Gastroesophageal sphincter (tissue), 4 donors: ENCODE data around the gene DAP. TPM values are rescaled to one million over a fixed set of nuclear protein-coding genes. Genes with fewer than 3 reads are reported as not detected.

Source experiments
- ATAC-seq: fragments of 150-250 bp; one replicate; pipeline ENCODE4 v1.9.1; 2016; ENCODE audit warnings: mild to moderate bottlenecking, moderate library complexity
- H3K27ac ChIP-seq, 4 donors: fragments of 200-600 bp; sonication (generic) in 3 of 4; 1 replicate in 3 of 4; 2 replicates in 1 of 4; pipeline ENCODE4 v1.5.1; 2016 to 2019
- H3K27me3 ChIP-seq: fragments of 200-600 bp; sonication (generic); one replicate; pipeline ENCODE4 v1.5.1; 2019
- H3K36me3 ChIP-seq, 2 donors: fragments of 200-600 bp; sonication (generic); one replicate each; pipeline ENCODE4 v1.5.1; 2019; ENCODE audit warnings: control low read depth in 1 of 2
- H3K4me1 ChIP-seq, 3 donors: fragments of 200-600 bp; sonication (generic); 1 replicate in 2 of 3; 2 replicates in 1 of 3; pipeline ENCODE4 v1.5.1; 2016 to 2019; ENCODE audit warnings: control low read depth in 2 of 3
- H3K4me3 ChIP-seq, 2 donors: fragments of 200-600 bp; sonication (generic); one replicate each; pipeline ENCODE4 v1.5.1; 2019; ENCODE audit warnings: mild to moderate bottlenecking in 1 of 2, moderate library complexity in 1 of 2
- H3K9me3 ChIP-seq, 3 donors: fragments of 200-600 bp; sonication (generic); one replicate each; pipeline ENCODE4 v1.5.1; 2017 to 2019; ENCODE audit warnings: control low read depth in 2 of 3
- CTCF ChIP-seq, 4 experiments: fragments of 200-600 bp in 2 of 4; fragments of 450-650 bp in 2 of 4; sonication (generic) in 1 of 4; IDR thresholded peaks; one replicate each; pipeline ENCODE4 v1.5.1; 2017 to 2019; ENCODE audit warnings: antibody characterized with exemption in 4 of 4, mild to moderate bottlenecking in 2 of 4, moderate library complexity in 2 of 4
- EP300 ChIP-seq: sonication (generic); formaldehyde crosslinking; IDR thresholded peaks from one replicate; pipeline ENCODE4 v1.6.1; 2017; ENCODE audit warnings: antibody characterized with exemption, mild to moderate bottlenecking
- POLR2A ChIP-seq, 2 donors: fragments of 450-650 bp; IDR thresholded peaks; one replicate each; pipeline ENCODE4 v1.6.1; 2017; ENCODE audit warnings: antibody characterized with exemption in 2 of 2, mild to moderate bottlenecking in 2 of 2, moderate library complexity in 1 of 2
- POLR2AphosphoS5 ChIP-seq: sonication (generic); formaldehyde crosslinking; IDR thresholded peaks from one replicate; pipeline ENCODE4 v1.6.1; 2017; ENCODE audit warnings: antibody characterized with exemption
- WGBS, 2 donors: methylation state at CpG; one replicate each; pipeline ENCODE4 v1.1.5; 2018; ENCODE audit warnings: low coverage in 1 of 2; 5-methylcytosine and 5-hydroxymethylcytosine counted together
- total RNA-seq, 4 donors: library from RNA; depleted of rRNA; stranded (reverse); fragments of >200 nt; gene quantifications; one replicate each; pipeline ENCODE4 v1.1.0, GENCODE V29; 2016

Gene DAP
- total RNA-seq, 4 donors from 2014 or later = 21.8 to 41.9 (median 36.0) TPM

GRCh38 chr5:10761933-10762775 lies 1.1 kb upstream of the DAP start:
- 71 to 81% methylated on average over 13 to 14 of the region's 17 CpGs for WGBS, 2 donors
- Histone ChIP-seq H3K4me1 (peaks cover 0 to 47% (median 4%) of the 10 kb centered on the region in 3 donors), H3K36me3 (no peaks in the 10 kb centered on the region), H3K27me3 (no peaks in the 10 kb centered on the region), H3K9me3 (no peaks in the 10 kb centered on the region), H3K27ac (peak overlapping the region; percentile 57 to 98 (median 92)), H3K4me3 (peak overlapping the region; percentile 79 to 91)
- no peak for ATAC-seq
- no peak for TF ChIP-seq EP300
- TF ChIP-seq POLR2AphosphoS5 = peak; percentile 18

DNA sequence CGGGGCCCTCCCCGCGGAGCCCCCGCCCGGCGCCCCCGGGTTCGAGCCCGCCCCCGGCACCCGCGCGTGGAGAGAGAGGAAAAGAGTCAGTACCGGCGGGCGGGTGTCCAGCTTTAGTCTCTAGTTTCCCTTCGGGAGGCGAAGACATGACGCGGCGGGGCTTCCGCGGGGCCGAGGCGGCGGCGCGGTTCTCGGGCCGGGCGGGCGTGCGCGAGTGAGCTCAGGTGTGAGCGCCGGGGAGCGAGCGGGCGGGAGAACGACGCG lies 181 bp downstream of the DAP start:
- peak overlapping the region; percentile 79 to 91 for H3K4me3 ChIP-seq
- TF ChIP-seq POLR2A (IDR thresholded peaks at IDR 0.05) (peak; percentile 35 to 55), EP300 (no peak)
- peaks cover 0 to 60% (median 4%) of the 10 kb centered on the region in 3 donors for H3K4me1 ChIP-seq
- no CpG with 5 or more reads among the region's 42 CpGs for WGBS, 2 donors
- H3K27ac ChIP-seq = peak overlapping the region; percentile 77 to 98 (median 92)
- no peaks in the 10 kb centered on the region for H3K27me3 ChIP-seq
- no peak for ATAC-seq
- no peaks in the 10 kb centered on the region for H3K9me3 ChIP-seq
- H3K36me3 ChIP-seq = no peaks in the 10 kb centered on the region

DNA sequence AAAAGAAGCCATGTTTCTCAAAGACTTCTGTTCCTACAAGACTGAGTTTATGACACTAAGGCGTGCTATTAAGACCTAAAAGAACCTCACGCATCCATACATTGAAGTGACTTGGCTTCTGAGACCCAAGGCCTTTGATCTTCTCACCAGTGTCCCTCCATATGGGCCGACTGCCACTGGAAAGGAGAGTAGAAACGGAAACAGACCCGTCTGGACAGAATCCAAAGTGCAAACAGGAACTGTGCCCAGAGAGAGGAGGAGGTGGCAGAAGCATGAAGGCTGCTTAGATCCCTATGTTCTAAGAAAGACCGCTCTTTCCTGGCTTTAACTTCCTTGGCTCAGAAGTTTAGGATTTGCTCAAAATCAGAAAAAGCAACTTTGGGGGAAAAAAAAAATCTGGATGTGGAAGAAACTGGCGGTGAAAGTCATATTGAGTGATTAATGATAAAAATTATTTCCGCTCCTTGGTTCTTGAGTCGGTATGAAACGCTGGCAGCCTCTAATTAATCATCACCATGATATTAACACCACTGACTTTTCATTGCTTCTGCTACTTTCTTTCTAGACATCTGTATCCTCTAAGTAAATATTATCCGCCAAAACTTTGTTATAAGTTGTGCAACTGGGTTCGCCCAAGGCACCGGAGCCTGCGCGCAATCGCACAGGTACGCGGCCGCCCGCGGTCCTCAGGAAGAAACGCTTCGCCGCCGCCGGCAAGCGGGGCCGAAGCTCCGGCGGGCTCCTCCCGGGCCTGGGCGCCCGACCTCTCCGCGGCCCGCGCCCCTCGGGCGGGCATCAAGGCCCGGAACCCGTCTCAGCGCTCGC lies 726 bp downstream of the DAP start:
- TF ChIP-seq POLR2AphosphoS5 (no peak), EP300 (no peak), CTCF (IDR thresholded peaks at IDR 0.05) (no peak), POLR2A (IDR thresholded peaks at IDR 0.05) (no peak)

DNA sequence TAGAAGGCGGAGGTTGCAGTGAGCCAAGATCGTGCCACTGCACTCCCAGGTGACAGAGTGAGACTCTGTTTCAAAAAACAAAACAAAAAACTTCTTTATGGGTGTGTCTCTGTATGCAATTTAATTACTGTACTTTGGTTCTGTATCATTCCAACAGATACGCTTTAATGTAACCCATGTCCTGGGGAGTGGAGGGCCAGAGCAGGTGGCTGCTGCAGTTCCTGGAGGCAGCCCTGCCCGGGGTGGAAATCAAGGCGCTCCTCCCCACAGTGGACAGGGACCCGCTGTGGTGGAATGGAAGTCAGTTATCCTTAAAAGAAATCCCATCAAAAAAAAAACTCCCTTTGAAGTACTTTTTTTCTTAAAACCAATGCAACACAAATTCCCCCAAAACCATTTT lies 1.9 kb downstream of the DAP start:
- no peak for TF ChIP-seq EP300
- TF ChIP-seq CTCF (IDR thresholded peaks at IDR 0.05) = no peak
- TF ChIP-seq POLR2AphosphoS5 = no peak
- no peak for TF ChIP-seq POLR2A (IDR thresholded peaks at IDR 0.05)
- no peaks in the 10 kb centered on the region for H3K27me3 ChIP-seq
- no peak overlapping the region for H3K4me3 ChIP-seq
- 100% methylated on average over 2 to 6 of the region's 6 CpGs for WGBS, 2 donors
- no peaks in the 10 kb centered on the region for H3K9me3 ChIP-seq
- no peak for ATAC-seq
- H3K4me1 ChIP-seq = peaks cover 0 to 60% (median 4%) of the 10 kb centered on the region in 3 donors
- no peak overlapping the region for H3K27ac ChIP-seq
- H3K36me3 ChIP-seq = peaks cover 0 to 12% of the 10 kb centered on the region in 2 donors

More for the DNA sequence above, 726 bp downstream of the DAP start:
- Histone ChIP-seq H3K27me3 (no peaks in the 10 kb centered on the region), H3K9me3 (no peaks in the 10 kb centered on the region), H3K27ac (peak overlapping the region; percentile 77 to 98 (median 92)), H3K4me1 (peaks cover 0 to 60% (median 4%) of the 10 kb centered on the region in 3 donors), H3K4me3 (peak overlapping the region; percentile 79 to 91), H3K36me3 (peaks cover 0 to under 1% of the 10 kb centered on the region in 2 donors)
- ATAC-seq = peak; percentile 54
- 12 to 14% methylated on average over 5 to 11 of the region's 43 CpGs for WGBS, 2 donors

DNA sequence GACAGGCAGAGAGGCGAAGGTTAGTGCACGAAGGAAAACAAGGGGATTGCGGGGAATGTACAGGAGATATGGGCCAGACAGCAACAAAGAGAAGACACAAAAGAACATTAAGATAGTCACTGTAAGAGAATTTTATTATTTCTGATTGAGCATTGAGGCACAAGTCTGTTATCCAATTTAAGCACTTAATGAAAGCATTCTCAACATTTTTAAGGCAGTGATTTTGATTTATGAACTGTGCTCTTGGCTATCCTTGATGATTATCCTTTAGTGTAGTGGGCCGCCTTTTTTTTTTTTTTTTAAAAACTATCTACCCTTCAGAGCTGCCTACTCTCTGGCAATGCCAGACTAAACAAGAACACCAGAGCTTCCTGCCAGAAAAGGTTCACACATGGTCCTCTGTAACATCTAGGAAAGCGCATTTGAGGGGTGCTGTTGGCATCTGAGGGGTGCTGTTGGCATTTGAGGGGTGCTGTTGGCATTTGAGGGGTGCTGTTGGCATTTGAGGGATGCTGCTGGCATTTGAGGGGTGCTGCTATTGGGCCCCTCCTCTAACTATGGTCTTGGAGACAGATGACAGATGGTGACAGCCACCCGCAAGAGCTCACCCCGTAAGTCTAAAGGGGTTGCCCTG lies 3.0 kb downstream of the DAP start:
- no peak for ATAC-seq
- Histone ChIP-seq H3K27ac (no peak overlapping the region), H3K27me3 (no peaks in the 10 kb centered on the region), H3K4me3 (no peak overlapping the region), H3K9me3 (no peaks in the 10 kb centered on the region), H3K4me1 (peaks cover 0 to 58% (median 4%) of the 10 kb centered on the region in 3 donors), H3K36me3 (peaks cover 0 to 17% of the 10 kb centered on the region in 2 donors)
- WGBS, 2 donors = 91 to 100% methylated on average over 1 to 7 of the region's 7 CpGs
- TF ChIP-seq EP300 = no peak

DNA sequence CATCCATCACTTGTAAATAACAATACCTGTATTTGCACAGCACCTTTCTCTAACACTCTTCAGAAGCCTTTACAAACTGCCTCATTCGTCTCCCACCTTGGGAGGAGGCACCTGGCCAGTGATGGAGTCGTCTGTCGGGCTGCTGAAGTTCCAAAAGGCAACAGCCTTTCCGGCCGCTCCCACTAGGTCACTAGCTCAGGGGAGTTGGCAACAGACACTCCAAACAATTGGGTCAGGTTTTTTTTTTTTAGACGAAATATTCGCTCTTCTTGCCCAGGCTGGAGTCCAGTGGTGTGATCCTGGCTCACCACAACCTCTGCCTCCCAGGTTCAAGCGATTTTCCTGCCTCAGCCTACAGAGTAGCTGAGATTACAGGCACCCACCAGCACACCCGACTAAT lies 4.0 kb downstream of the DAP start:
- no peaks in the 10 kb centered on the region for H3K9me3 ChIP-seq
- H3K27ac ChIP-seq = peak overlapping the region in 2 of 4 donors; percentile 29
- H3K4me1 ChIP-seq = peaks cover 0 to 54% (median 4%) of the 10 kb centered on the region in 3 donors
- no peak overlapping the region for H3K4me3 ChIP-seq
- 44 to 47% methylated on average over 3 to 7 of the region's 9 CpGs for WGBS, 2 donors
- H3K36me3 ChIP-seq = peaks cover 0 to 23% of the 10 kb centered on the region in 2 donors
- no peak for ATAC-seq
- TF ChIP-seq POLR2A (IDR thresholded peaks at IDR 0.05) = no peak
- TF ChIP-seq POLR2AphosphoS5 = no peak
- no peak for TF ChIP-seq CTCF (IDR thresholded peaks at IDR 0.05)
- no peak for TF ChIP-seq EP300
- no peaks in the 10 kb centered on the region for H3K27me3 ChIP-seq
